Activated B cell treated with CpG ODN at 0.5 μM for 24 hours (primary cell): ENCODE measurements around the gene TCF7L1. TPM values are rescaled to one million over a fixed set of nuclear protein-coding genes. Genes with fewer than 3 reads are reported as not detected.

Experiments
- ATAC-seq: fragments of 200-7000 bp; cut with Tn5 transposase; one replicate; pipeline ENCODE4 v1.10.0; 2021; ENCODE audit warnings: low read depth, mild to moderate bottlenecking, moderate library complexity
- CTCF ChIA-PET: fragments of 350-600 bp; sonication (Branson Sonifier 250); formaldehyde crosslinking; loops from one replicate; lab custom pipeline; 2021; ENCODE audit warnings: antibody characterized with exemption; lab: Charles Lee
- POLR2A ChIA-PET: fragments of 350-600 bp; sonication (Branson Sonifier 250); formaldehyde crosslinking; loops from one replicate; lab custom pipeline; 2021; ENCODE audit warnings: antibody characterized with exemption; lab: Charles Lee
- DNase-seq: peaks from one replicate; pipeline ENCODE4 v3.0.0; 2022
- H3K27ac Mint-ChIP-seq: one replicate; pipeline ENCODE4 v1.8.0; 2020; ENCODE audit warnings: mixed read lengths
- H3K27me3 Mint-ChIP-seq: one replicate; pipeline ENCODE4 v1.8.0; 2021; ENCODE audit warnings: mixed read lengths
- H3K36me3 Mint-ChIP-seq: one replicate; pipeline ENCODE4 v1.8.0; 2021; ENCODE audit warnings: low read depth, mixed read lengths
- H3K4me1 Mint-ChIP-seq: one replicate; pipeline ENCODE4 v1.8.0; 2021; ENCODE audit warnings: mixed read lengths
- H3K4me3 Mint-ChIP-seq: one replicate; pipeline ENCODE4 v1.8.0; 2020; ENCODE audit warnings: mild to moderate bottlenecking, mixed read lengths
- H3K9me3 Mint-ChIP-seq: one replicate; pipeline ENCODE4 v1.8.0; 2020; ENCODE audit warnings: mixed read lengths
- intact Hi-C: fragments of 100-400 bp; cut with micrococcal nuclease; formaldehyde crosslinking; loops from one replicate; pipeline ENCODE4 v1.15.1; 2024
- total RNA-seq: library from RNA; stranded (reverse); gene quantifications from 2 replicates; pipeline ENCODE4 v1.2.3, GENCODE V29; 2022
- TF ChIP-seq, protein P1 (sequence below): fragments of 200-600 bp; IDR thresholded peaks from one replicate; pipeline ENCODE4 v1.8.0; 2022; ENCODE audit warnings: antibody characterized with exemption, mild to moderate bottlenecking

TCF7L1 gene
- total RNA-seq, 1 donor from 2014 or later, result 0.07 TPM

DNA sequence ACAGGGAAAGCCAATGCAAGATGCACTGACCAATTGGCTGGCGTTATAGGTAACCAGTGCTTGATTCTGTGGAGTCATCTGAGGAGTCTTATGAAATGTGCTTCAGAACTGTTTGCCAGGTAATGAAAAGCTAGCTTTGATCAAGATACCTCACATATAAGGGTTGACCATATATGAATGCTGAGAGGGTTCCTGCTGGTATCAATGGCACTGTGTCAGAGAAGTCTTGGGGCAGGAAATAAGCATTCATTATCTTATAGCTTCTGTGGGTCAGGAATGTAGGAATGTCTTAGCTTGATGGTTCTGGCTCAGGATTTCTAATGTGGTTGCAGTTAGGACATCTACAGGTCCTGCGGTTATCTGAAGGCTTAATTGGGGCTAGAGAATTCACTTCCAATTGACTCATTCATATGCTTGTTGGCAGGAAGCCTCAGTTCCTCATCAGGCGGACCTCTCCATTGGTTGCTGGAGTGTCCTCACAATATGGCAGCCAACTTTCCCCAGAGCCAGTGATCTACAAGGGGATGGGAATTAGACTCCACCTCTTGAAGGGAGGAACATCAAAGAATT is 22.1 kb upstream of the TCF7L1 start:
- Mint-ChIP-seq H3K4me1 (no peaks in the 10 kb centered on the region), H3K9me3 (no peaks in the 10 kb centered on the region), H3K36me3 (no peaks in the 10 kb centered on the region), H3K4me3 (no peak overlapping the region), H3K27ac (no peak overlapping the region), H3K27me3 (peaks cover 22% of the 10 kb centered on the region)
- TF ChIP-seq, protein P1, sequence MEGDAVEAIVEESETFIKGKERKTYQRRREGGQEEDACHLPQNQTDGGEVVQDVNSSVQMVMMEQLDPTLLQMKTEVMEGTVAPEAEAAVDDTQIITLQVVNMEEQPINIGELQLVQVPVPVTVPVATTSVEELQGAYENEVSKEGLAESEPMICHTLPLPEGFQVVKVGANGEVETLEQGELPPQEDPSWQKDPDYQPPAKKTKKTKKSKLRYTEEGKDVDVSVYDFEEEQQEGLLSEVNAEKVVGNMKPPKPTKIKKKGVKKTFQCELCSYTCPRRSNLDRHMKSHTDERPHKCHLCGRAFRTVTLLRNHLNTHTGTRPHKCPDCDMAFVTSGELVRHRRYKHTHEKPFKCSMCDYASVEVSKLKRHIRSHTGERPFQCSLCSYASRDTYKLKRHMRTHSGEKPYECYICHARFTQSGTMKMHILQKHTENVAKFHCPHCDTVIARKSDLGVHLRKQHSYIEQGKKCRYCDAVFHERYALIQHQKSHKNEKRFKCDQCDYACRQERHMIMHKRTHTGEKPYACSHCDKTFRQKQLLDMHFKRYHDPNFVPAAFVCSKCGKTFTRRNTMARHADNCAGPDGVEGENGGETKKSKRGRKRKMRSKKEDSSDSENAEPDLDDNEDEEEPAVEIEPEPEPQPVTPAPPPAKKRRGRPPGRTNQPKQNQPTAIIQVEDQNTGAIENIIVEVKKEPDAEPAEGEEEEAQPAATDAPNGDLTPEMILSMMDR, result no peak
- intact Hi-C loops, result no loop called here
- no peak for DNase-seq
- ChIA-PET CTCF (no interaction called here), POLR2A (no interaction called here)
- ATAC-seq, result no peak

DNA sequence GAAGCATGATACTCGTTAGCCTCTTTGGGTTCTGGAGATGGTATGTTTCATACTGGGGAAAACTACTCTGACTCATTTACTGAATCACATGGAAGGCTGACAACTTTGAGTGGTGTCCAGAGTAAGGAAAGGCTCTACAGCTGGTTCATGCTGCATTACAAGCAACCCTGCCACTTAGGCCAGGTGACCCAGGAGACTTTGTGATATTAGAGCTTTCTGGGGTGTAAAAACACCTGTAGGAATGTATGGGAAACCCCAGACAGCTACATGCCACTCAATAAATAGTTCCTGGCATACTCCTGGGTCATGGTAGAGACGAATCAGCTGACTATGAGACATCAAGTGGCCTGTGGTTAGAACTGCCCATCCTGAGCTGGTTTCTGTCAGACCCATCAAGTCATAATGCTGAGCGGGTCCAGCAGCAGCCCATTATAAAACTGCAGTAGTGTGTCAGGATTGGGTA is 21.3 kb upstream of the TCF7L1 start:
- Mint-ChIP-seq H3K36me3 (no peaks in the 10 kb centered on the region), H3K9me3 (no peaks in the 10 kb centered on the region), H3K4me1 (no peaks in the 10 kb centered on the region), H3K27me3 (peaks cover 22% of the 10 kb centered on the region), H3K4me3 (no peak overlapping the region), H3K27ac (no peak overlapping the region)
- ATAC-seq, result no peak
- ChIA-PET POLR2A (no interaction called here), CTCF (no interaction called here)
- intact Hi-C loops, result no loop called here
- no peak for DNase-seq
- TF ChIP-seq, protein P1, result no peak

DNA sequence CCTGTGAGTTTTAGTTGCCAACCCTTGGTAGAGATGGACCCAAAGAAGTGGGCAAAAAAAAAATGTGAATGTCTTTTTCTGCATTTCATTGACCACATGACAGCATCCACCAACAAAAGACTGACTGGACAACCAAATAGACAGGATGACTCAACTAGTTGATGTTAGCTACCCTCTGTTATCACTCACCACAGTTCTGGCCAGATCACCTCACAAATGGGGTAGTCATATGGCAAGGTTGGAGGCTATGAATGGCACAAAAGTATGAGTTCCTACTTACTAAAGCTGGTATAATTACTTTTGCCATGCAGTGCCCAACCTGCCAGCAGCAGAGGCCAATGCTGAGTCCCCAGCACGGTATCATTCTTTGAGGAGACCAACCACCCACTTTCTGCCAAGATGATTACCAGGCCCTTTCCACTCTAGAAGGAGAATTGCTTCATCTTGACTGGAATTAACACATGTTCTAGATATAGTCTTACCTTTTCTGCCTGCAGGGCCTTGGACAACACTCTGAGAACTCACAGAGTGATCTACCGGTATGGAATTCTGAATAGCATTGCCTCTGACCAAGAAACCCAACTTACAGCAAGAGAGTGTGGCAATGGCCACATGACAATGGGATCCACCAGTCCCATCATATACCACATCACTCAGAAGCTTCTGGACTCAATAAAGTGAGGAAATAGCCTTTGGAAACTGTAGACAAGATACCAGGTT is 20.1 kb upstream of the TCF7L1 start:
- ChIA-PET POLR2A (no interaction called here), CTCF (no interaction called here)
- TF ChIP-seq, protein P1, result no peak
- DNase-seq (no peak), ATAC-seq (no peak)
- Mint-ChIP-seq H3K4me1 (no peaks in the 10 kb centered on the region), H3K4me3 (no peak overlapping the region), H3K36me3 (no peaks in the 10 kb centered on the region), H3K27ac (no peak overlapping the region), H3K27me3 (peaks cover 23% of the 10 kb centered on the region), H3K9me3 (no peaks in the 10 kb centered on the region)
- intact Hi-C loops, result no loop called here

DNA sequence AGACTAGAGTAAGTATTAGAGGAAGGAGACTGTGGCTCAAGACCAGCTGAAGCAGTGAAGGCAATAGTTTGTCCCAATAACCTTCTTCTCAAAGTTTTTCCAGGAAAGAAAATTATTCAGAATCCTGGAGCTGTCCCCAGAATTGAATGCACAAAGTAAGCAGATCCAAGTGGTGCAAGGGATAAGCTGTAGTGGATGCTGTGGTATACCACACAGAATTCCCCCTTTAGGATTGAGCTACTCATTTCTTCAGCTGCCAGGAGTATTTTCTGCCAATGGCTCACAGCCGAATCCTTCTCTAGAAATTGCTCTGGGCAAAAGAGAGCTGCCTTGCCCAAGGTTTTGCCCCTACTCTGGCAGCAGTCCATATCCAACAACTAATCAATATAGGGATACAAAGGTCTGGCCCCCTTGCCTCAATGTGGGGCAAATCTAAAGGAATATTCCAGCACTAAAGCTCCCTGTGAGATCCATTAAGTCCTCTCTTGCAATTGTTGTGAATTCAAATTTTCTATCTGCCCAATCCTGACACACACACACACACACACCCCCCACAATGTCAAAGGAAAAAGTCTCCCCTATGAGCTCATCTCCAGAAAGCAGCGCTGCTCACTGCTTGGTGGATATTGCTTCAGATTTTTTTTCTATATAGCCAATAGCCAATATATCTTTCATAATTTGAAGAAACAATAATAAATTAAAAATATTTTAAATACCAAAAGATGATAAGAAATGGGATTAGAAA is 18.4 kb upstream of the TCF7L1 start:
- DNase-seq, result no peak
- Mint-ChIP-seq H3K4me1 (no peaks in the 10 kb centered on the region), H3K4me3 (no peak overlapping the region), H3K9me3 (no peaks in the 10 kb centered on the region), H3K27me3 (peaks cover 30% of the 10 kb centered on the region), H3K27ac (no peak overlapping the region), H3K36me3 (no peaks in the 10 kb centered on the region)
- TF ChIP-seq, protein P1, result no peak
- POLR2A ChIA-PET, result interaction anchor here (0.6 kb wide), 1 partner anchor 666 kb away, joined by 3 read pairs; no protein-coding TSS in a partner anchor
- CTCF ChIA-PET, result no interaction called here
- no peak for ATAC-seq
- intact Hi-C loops, result no loop called here

DNA sequence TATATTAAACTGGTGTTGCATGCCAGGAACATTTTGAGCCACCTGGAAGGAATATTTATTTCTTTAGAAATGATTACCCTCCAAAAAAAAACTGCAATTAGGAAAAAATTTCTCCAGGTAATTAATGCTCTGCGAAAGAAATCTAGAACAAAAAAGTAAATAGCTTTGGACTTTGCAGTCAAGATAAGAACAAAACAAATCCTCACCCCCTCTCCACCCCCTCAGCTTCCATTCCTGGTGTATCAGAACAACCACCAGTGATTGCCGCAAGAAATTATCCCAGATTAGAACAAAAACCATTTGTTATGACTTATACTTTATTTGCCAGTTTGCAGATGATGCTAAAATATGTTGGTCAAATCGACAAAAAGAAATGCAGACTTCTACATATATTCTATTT is 17.0 kb upstream of the TCF7L1 start:
- TF ChIP-seq, protein P1, result no peak
- intact Hi-C loops, result no loop called here
- Mint-ChIP-seq H3K4me3 (no peak overlapping the region), H3K27ac (no peak overlapping the region), H3K36me3 (no peaks in the 10 kb centered on the region), H3K4me1 (no peaks in the 10 kb centered on the region), H3K9me3 (no peaks in the 10 kb centered on the region), H3K27me3 (peaks cover 30% of the 10 kb centered on the region)
- ATAC-seq (no peak), DNase-seq (no peak)
- POLR2A ChIA-PET, result no interaction called here
- CTCF ChIA-PET, result no interaction called here
